Measurements from ENCODE around the gene STRIP1. TPM values are rescaled to one million over a fixed set of nuclear protein-coding genes. Genes with fewer than 3 reads are reported as not detected.

Gene STRIP1
- total RNA-seq, 2 experiments from 2014 or later, result 74.3 to 80.9 TPM

- intact Hi-C loops (cut with DNase I, micrococcal nuclease), result no loop called here
- Histone ChIP-seq H3K4me1 (ENCODE audit: insufficient read depth, low read length) (no peaks in the 10 kb centered on the region), H3K9me3 (ENCODE audit: control insufficient read depth in 1 of 2, insufficient read depth in 1 of 2, low read length in 2 of 2) (no peaks in the 10 kb centered on the region), H3K27me3 (ENCODE audit: control insufficient read depth in 1 of 2, insufficient read depth in 2 of 2, low read length in 2 of 2) (no peaks in the 10 kb centered on the region), H3K36me3 (ENCODE audit: insufficient read depth, low read length) (peaks cover 25% of the 10 kb centered on the region), H3K27ac (ENCODE audit: low read depth in 1 of 2, low read length in 2 of 2) (no peak overlapping the region), H3K4me3 (ENCODE audit: low read length) (no peak overlapping the region)
- no peak overlapping the region for H3K27ac Mint-ChIP-seq
- no peak for DNase-seq
- CTCF ChIA-PET, result interaction anchor here (0.6 to 1.7 kb wide), 11 partner anchors 10 to 651 kb away, joined by 3 to 10 read pairs (median 3); partner anchors contain the start of genes ALX3 and STRIP1
- H3K4me3 Mint-ChIP-seq, result no peak overlapping the region
- no peaks in the 10 kb centered on the region for H3K9me3 Mint-ChIP-seq
- ATAC-seq (ENCODE audit: poor library complexity), result no peak
- H3K4me1 Mint-ChIP-seq (ENCODE audit: low read depth), result no peaks in the 10 kb centered on the region
- peaks cover 47% of the 10 kb centered on the region for H3K36me3 Mint-ChIP-seq (ENCODE audit: low read depth)
- POLR2A ChIA-PET, result no interaction called here
- TF ChIP-seq, protein P1, sequence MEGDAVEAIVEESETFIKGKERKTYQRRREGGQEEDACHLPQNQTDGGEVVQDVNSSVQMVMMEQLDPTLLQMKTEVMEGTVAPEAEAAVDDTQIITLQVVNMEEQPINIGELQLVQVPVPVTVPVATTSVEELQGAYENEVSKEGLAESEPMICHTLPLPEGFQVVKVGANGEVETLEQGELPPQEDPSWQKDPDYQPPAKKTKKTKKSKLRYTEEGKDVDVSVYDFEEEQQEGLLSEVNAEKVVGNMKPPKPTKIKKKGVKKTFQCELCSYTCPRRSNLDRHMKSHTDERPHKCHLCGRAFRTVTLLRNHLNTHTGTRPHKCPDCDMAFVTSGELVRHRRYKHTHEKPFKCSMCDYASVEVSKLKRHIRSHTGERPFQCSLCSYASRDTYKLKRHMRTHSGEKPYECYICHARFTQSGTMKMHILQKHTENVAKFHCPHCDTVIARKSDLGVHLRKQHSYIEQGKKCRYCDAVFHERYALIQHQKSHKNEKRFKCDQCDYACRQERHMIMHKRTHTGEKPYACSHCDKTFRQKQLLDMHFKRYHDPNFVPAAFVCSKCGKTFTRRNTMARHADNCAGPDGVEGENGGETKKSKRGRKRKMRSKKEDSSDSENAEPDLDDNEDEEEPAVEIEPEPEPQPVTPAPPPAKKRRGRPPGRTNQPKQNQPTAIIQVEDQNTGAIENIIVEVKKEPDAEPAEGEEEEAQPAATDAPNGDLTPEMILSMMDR (IDR thresholded peaks at IDR 0.05), result no peak
- H3K27me3 Mint-ChIP-seq, result peaks cover 6% of the 10 kb centered on the region
Measured at GRCh38 chr1:110060662-110061060, 26.2 kb downstream of the STRIP1 start.

GRCh38 chr1:110061341-110061740, 26.9 kb downstream of the STRIP1 start:
- ATAC-seq (ENCODE audit: poor library complexity) (no peak), DNase-seq (no peak)
- Mint-ChIP-seq H3K9me3 (no peaks in the 10 kb centered on the region), H3K36me3 (ENCODE audit: low read depth) (peaks cover 40% of the 10 kb centered on the region), H3K4me3 (no peak overlapping the region), H3K27me3 (peaks cover 12% of the 10 kb centered on the region), H3K27ac (no peak overlapping the region), H3K4me1 (ENCODE audit: low read depth) (no peaks in the 10 kb centered on the region)
- Histone ChIP-seq H3K36me3 (ENCODE audit: insufficient read depth, low read length) (peaks cover 18% of the 10 kb centered on the region), H3K4me3 (ENCODE audit: low read length) (no peak overlapping the region), H3K27ac (ENCODE audit: low read depth in 1 of 2, low read length in 2 of 2) (no peak overlapping the region), H3K4me1 (ENCODE audit: insufficient read depth, low read length) (no peaks in the 10 kb centered on the region), H3K9me3 (ENCODE audit: control insufficient read depth in 1 of 2, insufficient read depth in 1 of 2, low read length in 2 of 2) (no peaks in the 10 kb centered on the region), H3K27me3 (ENCODE audit: control insufficient read depth in 1 of 2, insufficient read depth in 2 of 2, low read length in 2 of 2) (no peaks in the 10 kb centered on the region)
- POLR2A ChIA-PET, result no interaction called here
- TF ChIP-seq, protein P1 (IDR thresholded peaks at IDR 0.05), result no peak
- intact Hi-C loops (cut with DNase I, micrococcal nuclease), result no loop called here
- CTCF ChIA-PET, result no interaction called here

DNA sequence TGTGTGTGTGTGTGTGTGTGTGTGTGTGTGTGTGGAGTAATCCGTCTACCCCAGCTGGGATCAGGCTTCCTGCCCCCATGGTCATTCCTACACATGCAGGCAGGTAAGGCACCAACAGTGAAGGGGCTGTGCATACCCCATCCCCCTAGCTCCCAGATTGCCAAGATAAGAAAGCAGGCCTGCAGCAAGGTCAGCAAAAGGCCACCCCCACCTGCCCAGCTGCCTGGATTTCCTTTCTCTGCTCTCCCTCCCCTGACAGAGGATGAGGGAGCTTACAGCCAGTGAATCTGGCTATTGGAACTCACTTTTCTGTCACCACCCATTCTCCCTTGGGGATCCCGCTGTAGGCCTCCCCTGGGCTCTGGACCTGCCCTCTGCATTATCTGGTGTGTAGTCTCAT, 28.2 kb downstream of the STRIP1 start:
- H3K36me3 Mint-ChIP-seq (ENCODE audit: low read depth), result peaks cover 28% of the 10 kb centered on the region
- ChIA-PET CTCF (no interaction called here), POLR2A (interaction anchor here (1.0 kb wide), 1 partner anchor 9 kb away, joined by 3 read pairs; no protein-coding TSS in a partner anchor)
- H3K4me3 ChIP-seq (ENCODE audit: low read length), result no peak overlapping the region
- H3K9me3 ChIP-seq (ENCODE audit: control insufficient read depth in 1 of 2, insufficient read depth in 1 of 2, low read length in 2 of 2), result peaks cover 0 to 4% of the 10 kb centered on the region in 2 experiments
- H3K27ac ChIP-seq (ENCODE audit: low read depth in 1 of 2, low read length in 2 of 2), result no peak overlapping the region
- ATAC-seq (ENCODE audit: poor library complexity) (no peak), DNase-seq (no peak)
- H3K27ac Mint-ChIP-seq, result no peak overlapping the region
- TF ChIP-seq, protein P1 (IDR thresholded peaks at IDR 0.05), result no peak
- H3K27me3 Mint-ChIP-seq, result peaks cover 25% of the 10 kb centered on the region
- peaks cover 4% of the 10 kb centered on the region for H3K4me1 Mint-ChIP-seq (ENCODE audit: low read depth)
- H3K4me1 ChIP-seq (ENCODE audit: insufficient read depth, low read length), result peaks cover 3% of the 10 kb centered on the region
- H3K9me3 Mint-ChIP-seq, result no peaks in the 10 kb centered on the region
- intact Hi-C loops (cut with DNase I, micrococcal nuclease), result no loop called here
- H3K4me3 Mint-ChIP-seq, result no peak overlapping the region
- peaks cover 7% of the 10 kb centered on the region for H3K36me3 ChIP-seq (ENCODE audit: insufficient read depth, low read length)
- H3K27me3 ChIP-seq (ENCODE audit: control insufficient read depth in 1 of 2, insufficient read depth in 2 of 2, low read length in 2 of 2), result peaks cover 6 to 12% of the 10 kb centered on the region in 2 experiments

Measured in CD4-positive, alpha-beta T cell (primary cell).